Measurements from ENCODE around the gene PEDS1.

GRCh38 chr20:50199703-50200102 lies 46.2 kb upstream of the PEDS1 start:
- TF ChIP-seq CTCF (IDR thresholded peaks at IDR 0.05; ENCODE audit: low read depth, low read length, missing input control) (no peak), TAF1 (conservative IDR thresholded peaks at IDR 0.05) (no peak)
